GM12878 (cell line): Measurements from ENCODE around the gene ABCG1.

Source experiments
- BACH1 ChIP-seq: fragments of 450-650 bp; IDR thresholded peaks from 2 replicates; pipeline ENCODE4 v1.6.1; 2017; ENCODE audit warnings: mild to moderate bottlenecking, borderline replicate concordance
- CBX3 ChIP-seq: fragments of 200-600 bp; sonication (generic); IDR thresholded peaks from 2 replicates; pipeline ENCODE4 v1.6.1; 2016; ENCODE audit warnings: low read depth, borderline replicate concordance
- CTCF ChIP-seq, 3 experiments: IDR thresholded peaks in 2 of 3; conservative IDR thresholded peaks in 1 of 3; 2 replicates each; pipeline ENCODE4 v1.5.1; 2011; ENCODE audit warnings: low read depth in 3 of 3, low read length in 3 of 3, mild to moderate bottlenecking in 3 of 3, control low read depth in 2 of 3, moderate library complexity in 2 of 3, inconsistent platforms in 1 of 3, mixed read lengths in 1 of 3; ENCODE audit not compliant: control insufficient read depth in 2 of 3, insufficient read depth in 1 of 3; ENCODE audit errors: extremely low read depth in 1 of 3
- EZH2 ChIP-seq: IDR thresholded peaks from 2 replicates; pipeline ENCODE4 v1.6.1; 2012; ENCODE audit warnings: low read depth, mild to moderate bottlenecking, control low read depth, inconsistent platforms, low read length, borderline replicate concordance; ENCODE audit not compliant: control insufficient read depth
- HDAC6 ChIP-seq: fragments of 200-600 bp; sonication (generic); IDR thresholded peaks from one replicate; pipeline ENCODE4 v1.8.0; 2017; ENCODE audit warnings: antibody characterized with exemption; ENCODE audit not compliant: unreplicated experiment
- MEF2A ChIP-seq: IDR thresholded peaks from 2 replicates; pipeline ENCODE4 v1.6.1; 2011; ENCODE audit warnings: low read depth, mild to moderate bottlenecking, low read length, moderate library complexity; ENCODE audit not compliant: insufficient read depth
- POLR2AphosphoS5 ChIP-seq: IDR thresholded peaks from 2 replicates; pipeline ENCODE4 v1.6.1; 2011; ENCODE audit warnings: mild to moderate bottlenecking, low read length, inconsistent platforms
- SUZ12 ChIP-seq: fragments of 200-600 bp; sonication (generic); IDR thresholded peaks from one replicate; pipeline ENCODE4 v1.6.1; 2018; ENCODE audit warnings: antibody characterized with exemption, mild to moderate bottlenecking; ENCODE audit not compliant: unreplicated experiment
- TF ChIP-seq, protein P1 (sequence below): fragments of 450-650 bp; IDR thresholded peaks from 2 replicates; pipeline ENCODE4 v1.6.1; 2017; ENCODE audit warnings: mild to moderate bottlenecking

DNA sequence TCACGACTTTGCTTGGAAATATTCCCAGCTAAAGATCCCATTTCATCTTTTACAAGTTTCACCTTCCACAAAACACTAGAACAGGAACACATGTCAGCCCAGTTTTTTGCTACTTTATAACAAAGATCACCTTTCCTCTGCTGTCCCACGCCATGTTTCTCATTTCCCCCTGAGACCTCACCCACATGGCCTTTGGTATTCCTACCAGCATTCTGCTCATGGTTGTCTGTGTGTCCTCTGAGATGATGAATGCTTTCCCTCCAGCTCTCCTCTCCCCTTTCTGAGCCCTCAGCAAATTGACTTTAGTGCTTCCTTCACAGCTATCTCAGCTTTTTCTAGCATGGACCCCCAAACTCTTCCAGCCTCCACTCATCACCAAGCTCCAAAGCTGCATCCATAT is 32.3 kb upstream of the ABCG1 start:
- TF ChIP-seq CBX3 (no peak), CTCF (IDR thresholded peaks at IDR 0.05 in 2 of 3, conservative IDR thresholded peaks at IDR 0.05 in 1 of 3; ENCODE audit: control insufficient read depth in 2 of 3, extremely low read depth in 1 of 3, insufficient read depth in 1 of 3, low read depth in 3 of 3, low read length in 3 of 3) (no peak), MEF2A (no peak), EZH2 (no peak), POLR2AphosphoS5 (no peak), BACH1 (no peak), SUZ12 (no peak), HDAC6 (no peak)
- TF ChIP-seq, protein P1, sequence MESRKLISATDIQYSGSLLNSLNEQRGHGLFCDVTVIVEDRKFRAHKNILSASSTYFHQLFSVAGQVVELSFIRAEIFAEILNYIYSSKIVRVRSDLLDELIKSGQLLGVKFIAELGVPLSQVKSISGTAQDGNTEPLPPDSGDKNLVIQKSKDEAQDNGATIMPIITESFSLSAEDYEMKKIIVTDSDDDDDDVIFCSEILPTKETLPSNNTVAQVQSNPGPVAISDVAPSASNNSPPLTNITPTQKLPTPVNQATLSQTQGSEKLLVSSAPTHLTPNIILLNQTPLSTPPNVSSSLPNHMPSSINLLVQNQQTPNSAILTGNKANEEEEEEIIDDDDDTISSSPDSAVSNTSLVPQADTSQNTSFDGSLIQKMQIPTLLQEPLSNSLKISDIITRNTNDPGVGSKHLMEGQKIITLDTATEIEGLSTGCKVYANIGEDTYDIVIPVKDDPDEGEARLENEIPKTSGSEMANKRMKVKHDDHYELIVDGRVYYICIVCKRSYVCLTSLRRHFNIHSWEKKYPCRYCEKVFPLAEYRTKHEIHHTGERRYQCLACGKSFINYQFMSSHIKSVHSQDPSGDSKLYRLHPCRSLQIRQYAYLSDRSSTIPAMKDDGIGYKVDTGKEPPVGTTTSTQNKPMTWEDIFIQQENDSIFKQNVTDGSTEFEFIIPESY: no peak
